ENCODE data around the gene FXR1.
"Not testable (repeated sequence)": the region's sequence is repeated elsewhere in the genome, so short reads cannot be mapped to it uniquely, and the experiment has no call there.

Gene FXR1

GRCh38 chr3:181003469-181003868 lies 91.0 kb downstream of the FXR1 start:
- in situ Hi-C loops (cut with MboI; ENCODE audit: low sequenced_read_pairs) = not testable (repeated sequence)

- in situ Hi-C loops (cut with MboI; ENCODE audit: low sequenced_read_pairs) = no loop called here
These were observed 94.1 kb downstream of the FXR1 start for GRCh38 chr3:181006541-181006940.

- in situ Hi-C loops (cut with MboI; ENCODE audit: low sequenced_read_pairs) = no loop called here
These were observed 94.8 kb downstream of the FXR1 start for GRCh38 chr3:181007262-181007661.

GRCh38 chr3:181008796-181009195 lies 96.3 kb downstream of the FXR1 start:
- in situ Hi-C loops (cut with MboI; ENCODE audit: low sequenced_read_pairs) = no loop called here

- in situ Hi-C loops (cut with MboI; ENCODE audit: low sequenced_read_pairs) = no loop called here
These were observed 96.8 kb downstream of the FXR1 start for GRCh38 chr3:181009225-181009624.

- in situ Hi-C loops (cut with MboI; ENCODE audit: low sequenced_read_pairs) = no loop called here
These were observed 105.2 kb downstream of the FXR1 start for GRCh38 chr3:181017690-181018089.

GRCh38 chr3:181025204-181025603 lies 112.7 kb downstream of the FXR1 start:
- in situ Hi-C loops (cut with MboI; ENCODE audit: low sequenced_read_pairs) = no loop called here

- in situ Hi-C loops (cut with MboI; ENCODE audit: low sequenced_read_pairs) = no loop called here
These were observed 118.5 kb downstream of the FXR1 start for GRCh38 chr3:181030948-181031347.

All from hTERT RPE-1 (cell line).